GM23338 (cell line): ENCODE results near the gene DMRT2. TPM values are rescaled to one million over a fixed set of nuclear protein-coding genes. Genes with fewer than 3 reads are reported as not detected.

Source experiments
- ATAC-seq: fragments of 200-7000 bp; cut with Tn5 transposase; 3 replicates; pipeline ENCODE4 v1.9.1; 2020
- DNase-seq: peaks from one replicate; pipeline ENCODE4 v3.0.0-alpha.2; 2015; ENCODE audit warnings: low spot score
- H2AFZ ChIP-seq: fragments of 200-600 bp; sonication (generic); 2 replicates; pipeline ENCODE4 v1.8.0; 2016; ENCODE audit warnings: antibody characterized with exemption, mild to moderate bottlenecking, moderate library complexity
- H3F3A ChIP-seq: fragments of 200-600 bp; sonication (generic); replicated peaks from 2 replicates; pipeline ENCODE4 v1.8.0; 2017; ENCODE audit warnings: antibody characterized with exemption, mixed run types, low read depth
- H3K27ac ChIP-seq: fragments of 200-600 bp; sonication (generic); 2 replicates; pipeline ENCODE4 v1.6.1; 2016; ENCODE audit warnings: low read depth
- H3K27me3 ChIP-seq: fragments of 200-600 bp; sonication (generic); 2 replicates; pipeline ENCODE4 v1.8.0; 2016; ENCODE audit warnings: mild to moderate bottlenecking, mixed run types, moderate library complexity; ENCODE audit not compliant: insufficient read depth
- H3K36me3 ChIP-seq: fragments of 200-600 bp; sonication (generic); 2 replicates; pipeline ENCODE4 v1.8.0; 2016; ENCODE audit warnings: mild to moderate bottlenecking; ENCODE audit not compliant: insufficient read depth
- H3K4me1 ChIP-seq: fragments of 200-600 bp; sonication (generic); 2 replicates; pipeline ENCODE4 v1.8.0; 2016; ENCODE audit warnings: mild to moderate bottlenecking, moderate library complexity; ENCODE audit not compliant: insufficient read depth
- H3K4me2 ChIP-seq: fragments of 200-600 bp; sonication (generic); 2 replicates; pipeline ENCODE4 v1.7.1; 2017; ENCODE audit warnings: mixed run types
- H3K4me3 ChIP-seq: fragments of 200-600 bp; sonication (generic); 2 replicates; pipeline ENCODE4 v1.6.1; 2016; ENCODE audit warnings: mixed run types
- H3K79me2 ChIP-seq: fragments of 200-600 bp; sonication (generic); replicated peaks from 2 replicates; pipeline ENCODE4 v1.8.0; 2017; ENCODE audit warnings: mild to moderate bottlenecking; ENCODE audit not compliant: insufficient read depth
- H3K9me2 ChIP-seq: fragments of 200-600 bp; sonication (generic); 2 replicates; pipeline ENCODE4 v1.8.0; 2017; ENCODE audit not compliant: insufficient read depth
- H4K20me1 ChIP-seq: fragments of 200-600 bp; sonication (generic); replicated peaks from 2 replicates; pipeline ENCODE4 v1.8.0; 2017; ENCODE audit warnings: mild to moderate bottlenecking; ENCODE audit not compliant: insufficient read depth
- H3K27ac Mint-ChIP-seq: 2 replicates; pipeline ENCODE4 v1.8.0; 2020; ENCODE audit warnings: inconsistent platforms, mild to moderate bottlenecking, moderate library complexity, mixed read lengths
- H3K27me3 Mint-ChIP-seq: 3 replicates; pipeline ENCODE4 v1.8.0; 2022; ENCODE audit warnings: low read depth, mild to moderate bottlenecking, moderate library complexity, mixed read lengths, inconsistent platforms; ENCODE audit not compliant: insufficient read depth, poor library complexity
- H3K36me3 Mint-ChIP-seq: 3 replicates; pipeline ENCODE4 v1.8.0; 2021; ENCODE audit warnings: low read depth, mild to moderate bottlenecking, inconsistent platforms, moderate library complexity, mixed read lengths
- H3K4me1 Mint-ChIP-seq: 3 replicates; pipeline ENCODE4 v1.8.0; 2020; ENCODE audit warnings: mild to moderate bottlenecking, inconsistent platforms, mixed read lengths
- H3K4me3 Mint-ChIP-seq: 3 replicates; pipeline ENCODE4 v1.8.0; 2021; ENCODE audit warnings: moderate library complexity, mild to moderate bottlenecking, inconsistent platforms, mixed read lengths
- H3K9me3 Mint-ChIP-seq: 3 replicates; pipeline ENCODE4 v1.8.0; 2020; ENCODE audit warnings: moderate library complexity, mild to moderate bottlenecking, inconsistent platforms, mixed read lengths
- CREB1 ChIP-seq: fragments of 250-450 bp; sonication (Bioruptor Pico); IDR thresholded peaks from 2 replicates; pipeline ENCODE4 v1.5.0; 2020; ENCODE audit warnings: low read depth, mild to moderate bottlenecking, moderate library complexity
- EZH2 ChIP-seq: fragments of 200-600 bp; sonication (generic); IDR thresholded peaks from one replicate; pipeline ENCODE4 v1.8.0; 2017; ENCODE audit warnings: antibody characterized with exemption, mild to moderate bottlenecking, low read depth; ENCODE audit not compliant: unreplicated experiment
- EZH2phosphoT487 ChIP-seq: fragments of 200-600 bp; sonication (generic); IDR thresholded peaks from one replicate; pipeline ENCODE4 v1.8.1; 2018; ENCODE audit warnings: antibody characterized with exemption; ENCODE audit not compliant: unreplicated experiment
- POLR2AphosphoS5 ChIP-seq: IDR thresholded peaks from 2 replicates; pipeline ENCODE4 v1.6.1; 2016; ENCODE audit warnings: antibody characterized with exemption, low read depth
- STAT1 ChIP-seq: IDR thresholded peaks from one replicate; pipeline ENCODE4 v1.6.1; 2016; ENCODE audit warnings: antibody characterized with exemption; ENCODE audit not compliant: unreplicated experiment
- ZNF114 ChIP-seq: fragments of 250-450 bp; sonication (Bioruptor Pico); IDR thresholded peaks from 2 replicates; pipeline ENCODE4 v1.5.0; 2020; ENCODE audit warnings: mild to moderate bottlenecking, moderate library complexity
- ZNF331 ChIP-seq: fragments of 250-450 bp; sonication (Bioruptor Pico); IDR thresholded peaks from 2 replicates; pipeline ENCODE4 v1.5.0; 2020; ENCODE audit warnings: low read depth, mild to moderate bottlenecking, moderate library complexity
- polyA plus RNA-seq: library from polyadenylated mRNA; unstranded; fragments of >200 nt; fragmentation: Nextera tagmentation; extraction: Ambion mirVana; gene quantifications from 2 replicates; pipeline ENCODE4 v1.2.1, GENCODE V29; 2016
- total RNA-seq: library from RNA; depleted of rRNA; stranded (reverse); fragments of >200 nt; shearing (Covaris generic); gene quantifications from 2 replicates; pipeline ENCODE4 v1.2.3, GENCODE V29; 2014
- TF ChIP-seq, protein P1 (sequence below): fragments of 250-450 bp; sonication (Bioruptor Pico); IDR thresholded peaks from 2 replicates; pipeline ENCODE4 v1.5.0; 2020; ENCODE audit warnings: mild to moderate bottlenecking, moderate library complexity
- TF ChIP-seq, protein P2 (sequence below): IDR thresholded peaks from one replicate; pipeline ENCODE4 v1.6.1; 2018; ENCODE audit warnings: antibody characterized with exemption; ENCODE audit not compliant: unreplicated experiment
- TF ChIP-seq, protein P3 (sequence below), 2 experiments: fragments of 200-600 bp in 1 of 2; sonication (generic) in 1 of 2; conservative IDR thresholded peaks; 2 replicates each; pipeline versions ENCODE4 v1.5.1 to v1.6.1; 2016 to 2017; ENCODE audit warnings: antibody characterized with exemption in 2 of 2, low read depth in 2 of 2, mild to moderate bottlenecking in 2 of 2, moderate library complexity in 1 of 2

The DMRT2 gene
- total and polyA plus RNA-seq, 2 experiments from 2014 or later, result not detected

DNA sequence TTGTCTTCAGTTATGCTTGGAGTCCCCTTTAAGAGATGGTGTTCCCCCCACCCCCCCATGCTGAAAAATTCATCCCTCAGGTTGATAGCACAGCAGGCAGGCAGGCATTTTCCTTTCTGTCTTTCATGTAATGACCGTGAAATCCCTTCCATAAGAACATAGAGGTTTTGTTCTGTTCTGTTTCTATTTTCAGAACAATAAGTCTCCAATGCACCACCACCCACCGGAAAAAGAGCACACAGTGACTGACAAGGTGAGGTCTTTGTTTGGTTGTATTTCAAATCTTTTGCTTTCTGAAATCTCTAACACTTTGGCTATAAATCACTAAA lies 52.4 kb downstream of the DMRT2 start:
- Mint-ChIP-seq H3K27me3 (peaks cover 5% of the 10 kb centered on the region), H3K36me3 (no peaks in the 10 kb centered on the region), H3K4me1 (peaks cover 19% of the 10 kb centered on the region), H3K27ac (no peak overlapping the region), H3K9me3 (peaks cover 13% of the 10 kb centered on the region; the same call in 2 of the 3 replicates), H3K4me3 (no peak overlapping the region)
- H3F3A ChIP-seq, result no peaks in the 10 kb centered on the region
- DNase-seq (no peak), ATAC-seq (no peak)
- no peak overlapping the region; the same call in 1 of the 2 replicates for H3K4me2 ChIP-seq
- no peak overlapping the region for H3K27ac ChIP-seq
- no peaks in the 10 kb centered on the region for H3K36me3 ChIP-seq
- no peaks in the 10 kb centered on the region for H3K9me2 ChIP-seq
- H4K20me1 ChIP-seq, result no peaks in the 10 kb centered on the region
- H2AFZ ChIP-seq, result 0 out of 2 replicates have a peak overlapping the region, but pooled peaks have one; percentile 28
- TF ChIP-seq EZH2 (no peak), ZNF114 (CRISPR knock-in tag) (no peak), POLR2AphosphoS5 (no peak), STAT1 (no peak), ZNF331 (CRISPR knock-in tag) (no peak), EZH2phosphoT487 (no peak), CREB1 (CRISPR knock-in tag) (no peak)
- TF ChIP-seq, protein P1, sequence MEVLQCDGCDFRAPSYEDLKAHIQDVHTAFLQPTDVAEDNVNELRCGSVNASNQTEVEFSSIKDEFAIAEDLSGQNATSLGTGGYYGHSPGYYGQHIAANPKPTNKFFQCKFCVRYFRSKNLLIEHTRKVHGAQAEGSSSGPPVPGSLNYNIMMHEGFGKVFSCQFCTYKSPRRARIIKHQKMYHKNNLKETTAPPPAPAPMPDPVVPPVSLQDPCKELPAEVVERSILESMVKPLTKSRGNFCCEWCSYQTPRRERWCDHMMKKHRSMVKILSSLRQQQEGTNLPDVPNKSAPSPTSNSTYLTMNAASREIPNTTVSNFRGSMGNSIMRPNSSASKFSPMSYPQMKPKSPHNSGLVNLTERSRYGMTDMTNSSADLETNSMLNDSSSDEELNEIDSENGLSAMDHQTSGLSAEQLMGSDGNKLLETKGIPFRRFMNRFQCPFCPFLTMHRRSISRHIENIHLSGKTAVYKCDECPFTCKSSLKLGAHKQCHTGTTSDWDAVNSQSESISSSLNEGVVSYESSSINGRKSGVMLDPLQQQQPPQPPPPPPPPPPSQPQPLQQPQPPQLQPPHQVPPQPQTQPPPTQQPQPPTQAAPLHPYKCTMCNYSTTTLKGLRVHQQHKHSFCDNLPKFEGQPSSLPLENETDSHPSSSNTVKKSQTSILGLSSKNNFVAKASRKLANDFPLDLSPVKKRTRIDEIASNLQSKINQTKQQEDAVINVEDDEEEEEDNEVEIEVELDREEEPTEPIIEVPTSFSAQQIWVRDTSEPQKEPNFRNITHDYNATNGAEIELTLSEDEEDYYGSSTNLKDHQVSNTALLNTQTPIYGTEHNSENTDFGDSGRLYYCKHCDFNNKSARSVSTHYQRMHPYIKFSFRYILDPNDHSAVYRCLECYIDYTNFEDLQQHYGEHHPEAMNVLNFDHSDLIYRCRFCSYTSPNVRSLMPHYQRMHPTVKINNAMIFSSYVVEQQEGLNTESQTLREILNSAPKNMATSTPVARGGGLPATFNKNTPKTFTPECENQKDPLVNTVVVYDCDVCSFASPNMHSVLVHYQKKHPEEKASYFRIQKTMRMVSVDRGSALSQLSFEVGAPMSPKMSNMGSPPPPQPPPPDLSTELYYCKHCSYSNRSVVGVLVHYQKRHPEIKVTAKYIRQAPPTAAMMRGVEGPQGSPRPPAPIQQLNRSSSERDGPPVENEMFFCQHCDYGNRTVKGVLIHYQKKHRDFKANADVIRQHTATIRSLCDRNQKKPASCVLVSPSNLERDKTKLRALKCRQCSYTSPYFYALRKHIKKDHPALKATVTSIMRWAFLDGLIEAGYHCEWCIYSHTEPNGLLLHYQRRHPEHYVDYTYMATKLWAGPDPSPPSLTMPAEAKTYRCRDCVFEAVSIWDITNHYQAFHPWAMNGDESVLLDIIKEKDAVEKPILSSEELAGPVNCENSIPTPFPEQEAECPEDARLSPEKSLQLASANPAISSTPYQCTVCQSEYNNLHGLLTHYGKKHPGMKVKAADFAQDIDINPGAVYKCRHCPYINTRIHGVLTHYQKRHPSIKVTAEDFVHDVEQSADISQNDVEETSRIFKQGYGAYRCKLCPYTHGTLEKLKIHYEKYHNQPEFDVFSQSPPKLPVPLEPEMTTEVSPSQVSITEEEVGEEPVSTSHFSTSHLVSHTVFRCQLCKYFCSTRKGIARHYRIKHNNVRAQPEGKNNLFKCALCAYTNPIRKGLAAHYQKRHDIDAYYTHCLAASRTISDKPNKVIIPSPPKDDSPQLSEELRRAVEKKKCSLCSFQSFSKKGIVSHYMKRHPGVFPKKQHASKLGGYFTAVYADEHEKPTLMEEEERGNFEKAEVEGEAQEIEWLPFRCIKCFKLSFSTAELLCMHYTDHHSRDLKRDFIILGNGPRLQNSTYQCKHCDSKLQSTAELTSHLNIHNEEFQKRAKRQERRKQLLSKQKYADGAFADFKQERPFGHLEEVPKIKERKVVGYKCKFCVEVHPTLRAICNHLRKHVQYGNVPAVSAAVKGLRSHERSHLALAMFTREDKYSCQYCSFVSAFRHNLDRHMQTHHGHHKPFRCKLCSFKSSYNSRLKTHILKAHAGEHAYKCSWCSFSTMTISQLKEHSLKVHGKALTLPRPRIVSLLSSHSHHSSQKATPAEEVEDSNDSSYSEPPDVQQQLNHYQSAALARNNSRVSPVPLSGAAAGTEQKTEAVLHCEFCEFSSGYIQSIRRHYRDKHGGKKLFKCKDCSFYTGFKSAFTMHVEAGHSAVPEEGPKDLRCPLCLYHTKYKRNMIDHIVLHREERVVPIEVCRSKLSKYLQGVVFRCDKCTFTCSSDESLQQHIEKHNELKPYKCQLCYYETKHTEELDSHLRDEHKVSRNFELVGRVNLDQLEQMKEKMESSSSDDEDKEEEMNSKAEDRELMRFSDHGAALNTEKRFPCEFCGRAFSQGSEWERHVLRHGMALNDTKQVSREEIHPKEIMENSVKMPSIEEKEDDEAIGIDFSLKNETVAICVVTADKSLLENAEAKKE (CRISPR knock-in tag), result no peak
- TF ChIP-seq, protein P2, sequence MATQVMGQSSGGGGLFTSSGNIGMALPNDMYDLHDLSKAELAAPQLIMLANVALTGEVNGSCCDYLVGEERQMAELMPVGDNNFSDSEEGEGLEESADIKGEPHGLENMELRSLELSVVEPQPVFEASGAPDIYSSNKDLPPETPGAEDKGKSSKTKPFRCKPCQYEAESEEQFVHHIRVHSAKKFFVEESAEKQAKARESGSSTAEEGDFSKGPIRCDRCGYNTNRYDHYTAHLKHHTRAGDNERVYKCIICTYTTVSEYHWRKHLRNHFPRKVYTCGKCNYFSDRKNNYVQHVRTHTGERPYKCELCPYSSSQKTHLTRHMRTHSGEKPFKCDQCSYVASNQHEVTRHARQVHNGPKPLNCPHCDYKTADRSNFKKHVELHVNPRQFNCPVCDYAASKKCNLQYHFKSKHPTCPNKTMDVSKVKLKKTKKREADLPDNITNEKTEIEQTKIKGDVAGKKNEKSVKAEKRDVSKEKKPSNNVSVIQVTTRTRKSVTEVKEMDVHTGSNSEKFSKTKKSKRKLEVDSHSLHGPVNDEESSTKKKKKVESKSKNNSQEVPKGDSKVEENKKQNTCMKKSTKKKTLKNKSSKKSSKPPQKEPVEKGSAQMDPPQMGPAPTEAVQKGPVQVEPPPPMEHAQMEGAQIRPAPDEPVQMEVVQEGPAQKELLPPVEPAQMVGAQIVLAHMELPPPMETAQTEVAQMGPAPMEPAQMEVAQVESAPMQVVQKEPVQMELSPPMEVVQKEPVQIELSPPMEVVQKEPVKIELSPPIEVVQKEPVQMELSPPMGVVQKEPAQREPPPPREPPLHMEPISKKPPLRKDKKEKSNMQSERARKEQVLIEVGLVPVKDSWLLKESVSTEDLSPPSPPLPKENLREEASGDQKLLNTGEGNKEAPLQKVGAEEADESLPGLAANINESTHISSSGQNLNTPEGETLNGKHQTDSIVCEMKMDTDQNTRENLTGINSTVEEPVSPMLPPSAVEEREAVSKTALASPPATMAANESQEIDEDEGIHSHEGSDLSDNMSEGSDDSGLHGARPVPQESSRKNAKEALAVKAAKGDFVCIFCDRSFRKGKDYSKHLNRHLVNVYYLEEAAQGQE, result no peak
- TF ChIP-seq, protein P3, sequence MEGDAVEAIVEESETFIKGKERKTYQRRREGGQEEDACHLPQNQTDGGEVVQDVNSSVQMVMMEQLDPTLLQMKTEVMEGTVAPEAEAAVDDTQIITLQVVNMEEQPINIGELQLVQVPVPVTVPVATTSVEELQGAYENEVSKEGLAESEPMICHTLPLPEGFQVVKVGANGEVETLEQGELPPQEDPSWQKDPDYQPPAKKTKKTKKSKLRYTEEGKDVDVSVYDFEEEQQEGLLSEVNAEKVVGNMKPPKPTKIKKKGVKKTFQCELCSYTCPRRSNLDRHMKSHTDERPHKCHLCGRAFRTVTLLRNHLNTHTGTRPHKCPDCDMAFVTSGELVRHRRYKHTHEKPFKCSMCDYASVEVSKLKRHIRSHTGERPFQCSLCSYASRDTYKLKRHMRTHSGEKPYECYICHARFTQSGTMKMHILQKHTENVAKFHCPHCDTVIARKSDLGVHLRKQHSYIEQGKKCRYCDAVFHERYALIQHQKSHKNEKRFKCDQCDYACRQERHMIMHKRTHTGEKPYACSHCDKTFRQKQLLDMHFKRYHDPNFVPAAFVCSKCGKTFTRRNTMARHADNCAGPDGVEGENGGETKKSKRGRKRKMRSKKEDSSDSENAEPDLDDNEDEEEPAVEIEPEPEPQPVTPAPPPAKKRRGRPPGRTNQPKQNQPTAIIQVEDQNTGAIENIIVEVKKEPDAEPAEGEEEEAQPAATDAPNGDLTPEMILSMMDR (conservative IDR thresholded peaks at IDR 0.05; ENCODE audit: low read depth in 2 of 2), result no peak
- no peaks in the 10 kb centered on the region for H3K79me2 ChIP-seq
- peaks cover 11% of the 10 kb centered on the region; the same call in 1 of the 2 replicates for H3K4me1 ChIP-seq
- H3K4me3 ChIP-seq, result no peak overlapping the region
- no peaks in the 10 kb centered on the region for H3K27me3 ChIP-seq
